GM21447 (cell line): ENCODE measurements around the gene PPFIA4.

ENCODE experiments used
- ATAC-seq: cut with Tn5 transposase; IDR thresholded peaks from one replicate; pipeline ENCODE4 v1.9.1; 2021; ENCODE audit not compliant: unreplicated experiment

PPFIA4 gene

GRCh38 chr1:203056012-203056411 is 29.7 kb downstream of the PPFIA4 start:
- ATAC-seq = no peak

- no peak for ATAC-seq
These were observed 30.2 kb downstream of the PPFIA4 start for GRCh38 chr1:203056516-203056915.

GRCh38 chr1:203057911-203058675 is 31.8 kb downstream of the PPFIA4 start:
- ATAC-seq = no peak

- no peak for ATAC-seq
These were observed 32.3 kb downstream of the PPFIA4 start for GRCh38 chr1:203058676-203058935.

GRCh38 chr1:203059485-203059884 is 33.2 kb downstream of the PPFIA4 start:
- ATAC-seq = no peak

- no peak for ATAC-seq
These were observed 33.8 kb downstream of the PPFIA4 start for GRCh38 chr1:203060115-203060514.

GRCh38 chr1:203063287-203063686 is 37.0 kb downstream of the PPFIA4 start:
- ATAC-seq = no peak

- ATAC-seq = no peak
These were observed 38.9 kb downstream of the PPFIA4 start for GRCh38 chr1:203065191-203065590.

GRCh38 chr1:203065986-203066385 is 39.7 kb downstream of the PPFIA4 start:
- ATAC-seq = no peak

GRCh38 chr1:203066965-203067364 is 40.7 kb downstream of the PPFIA4 start:
- no peak for ATAC-seq

GRCh38 chr1:203069030-203069747 is 42.9 kb downstream of the PPFIA4 start:
- no peak for ATAC-seq

GRCh38 chr1:203072002-203072602 is 45.8 kb downstream of the PPFIA4 start:
- no peak for ATAC-seq

GRCh38 chr1:203072911-203073310 is 46.6 kb downstream of the PPFIA4 start:
- ATAC-seq = no peak

GRCh38 chr1:203073469-203073868 is 47.2 kb downstream of the PPFIA4 start:
- no peak for ATAC-seq

- no peak for ATAC-seq
These were observed 48.3 kb downstream of the PPFIA4 start for GRCh38 chr1:203074610-203075009.

GRCh38 chr1:203075236-203076030 is 49.1 kb downstream of the PPFIA4 start:
- no peak for ATAC-seq

- ATAC-seq = no peak
These were observed 49.8 kb downstream of the PPFIA4 start for GRCh38 chr1:203076031-203076511.

- ATAC-seq = no peak
These were observed 51.1 kb downstream of the PPFIA4 start for GRCh38 chr1:203077367-203077766.

GRCh38 chr1:203077956-203078355 is 51.7 kb downstream of the PPFIA4 start:
- no peak for ATAC-seq

GRCh38 chr1:203078478-203078877 is 52.2 kb downstream of the PPFIA4 start:
- ATAC-seq = no peak

GRCh38 chr1:203080456-203080855 is 54.2 kb downstream of the PPFIA4 start:
- ATAC-seq = no peak
